Nephron progenitor cell (in vitro differentiated cells): ENCODE results near the gene EMC8.
"Not testable (repeated sequence)": the region's sequence is repeated elsewhere in the genome, so short reads cannot be mapped to it uniquely, and the experiment has no call there.

Source experiments
- DNase-seq: peaks from one replicate; pipeline ENCODE4 v3.0.0; 2021
- H3K27ac Mint-ChIP-seq: 2 replicates; pipeline ENCODE4 v1.8.0; 2021; ENCODE audit warnings: mild to moderate bottlenecking, moderate library complexity, mixed read lengths
- H3K27me3 Mint-ChIP-seq: 2 replicates; pipeline ENCODE4 v1.8.0; 2021; ENCODE audit warnings: mild to moderate bottlenecking, low read depth, mixed read lengths; ENCODE audit not compliant: poor library complexity
- H3K36me3 Mint-ChIP-seq: 2 replicates; pipeline ENCODE4 v1.8.0; 2021; ENCODE audit warnings: low read depth, mixed read lengths
- H3K4me1 Mint-ChIP-seq: 2 replicates; pipeline ENCODE4 v1.8.0; 2021; ENCODE audit warnings: mixed read lengths
- H3K4me3 Mint-ChIP-seq: 2 replicates; pipeline ENCODE4 v1.8.0; 2021; ENCODE audit warnings: mild to moderate bottlenecking, moderate library complexity, mixed read lengths
- H3K9me3 Mint-ChIP-seq: 2 replicates; pipeline ENCODE4 v1.8.0; 2021; ENCODE audit warnings: mild to moderate bottlenecking, moderate library complexity, mixed read lengths
- CTCF ChIP-seq: fragments of 200-600 bp; sonication (generic); IDR thresholded peaks from 2 replicates; pipeline ENCODE4 v1.5.0; 2021; ENCODE audit warnings: antibody characterized with exemption

The EMC8 gene

GRCh38 chr16:85808926-85809325, 9.6 kb upstream of the EMC8 start:
- peak overlapping the region; percentile 90 for H3K27ac Mint-ChIP-seq
- no peak overlapping the region for H3K4me3 Mint-ChIP-seq
- no peak for TF ChIP-seq CTCF
- H3K9me3 Mint-ChIP-seq: no peaks in the 10 kb centered on the region
- H3K27me3 Mint-ChIP-seq: peaks cover 40% of the 10 kb centered on the region
- peaks cover 12% of the 10 kb centered on the region for H3K4me1 Mint-ChIP-seq
- no peak for DNase-seq
- H3K36me3 Mint-ChIP-seq: peaks cover 36% of the 10 kb centered on the region

- not testable (repeated sequence) for H3K9me3 Mint-ChIP-seq, DNase-seq, H3K27ac Mint-ChIP-seq, H3K4me3 Mint-ChIP-seq
- peaks cover 12% of the 10 kb centered on the region for H3K4me1 Mint-ChIP-seq
- peaks cover 33% of the 10 kb centered on the region for H3K27me3 Mint-ChIP-seq
- peaks cover 44% of the 10 kb centered on the region for H3K36me3 Mint-ChIP-seq
Measured at GRCh38 chr16:85808104-85808503, 8.8 kb upstream of the EMC8 start.

DNA sequence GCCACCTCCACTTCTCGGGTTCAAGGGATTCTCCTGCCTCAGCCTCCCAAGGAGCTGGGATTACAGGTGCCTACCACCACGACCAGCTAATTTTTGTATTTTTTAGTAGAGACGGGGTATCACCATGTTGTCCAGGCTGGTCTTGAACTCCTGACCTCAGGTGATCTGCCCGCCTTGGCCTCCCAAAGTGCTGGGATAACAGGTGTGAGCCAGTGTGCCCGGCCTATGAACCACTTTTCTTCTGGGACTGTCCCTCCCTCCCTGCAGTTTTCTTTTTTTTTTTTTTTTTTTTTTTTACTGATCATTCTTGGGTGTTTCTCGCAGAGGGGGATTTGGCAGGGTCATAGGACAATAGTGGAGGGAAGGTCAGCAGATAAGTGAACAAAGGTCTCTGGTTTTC, 8.0 kb upstream of the EMC8 start:
- H3K27me3 Mint-ChIP-seq: peaks cover 25% of the 10 kb centered on the region
- H3K27ac Mint-ChIP-seq, H3K9me3 Mint-ChIP-seq, DNase-seq, H3K4me3 Mint-ChIP-seq, H3K4me1 Mint-ChIP-seq: not testable (repeated sequence)
- peaks cover 52% of the 10 kb centered on the region for H3K36me3 Mint-ChIP-seq

DNA sequence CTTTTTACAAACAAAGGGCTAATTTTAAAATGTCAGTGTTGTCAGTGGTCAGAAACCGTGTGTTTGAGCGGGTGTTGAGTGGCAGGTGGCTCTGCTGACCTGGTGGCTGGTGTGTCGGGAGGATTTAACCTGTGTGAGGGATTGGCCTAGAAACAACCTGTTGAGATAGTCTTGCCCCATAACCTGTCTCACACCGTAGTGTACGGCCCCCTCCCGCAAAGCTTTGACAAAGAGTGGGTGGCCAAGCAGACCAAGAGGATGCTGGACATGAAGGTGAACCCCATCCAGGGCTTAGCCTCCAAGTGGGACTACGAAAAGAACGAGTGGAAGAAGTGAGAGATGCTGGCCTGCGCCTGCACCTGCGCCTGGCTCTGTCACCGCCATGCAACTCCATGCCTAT, 7.2 kb upstream of the EMC8 start:
- Mint-ChIP-seq H3K27ac (no peak overlapping the region), H3K4me3 (no peak overlapping the region), H3K4me1 (peaks cover 8% of the 10 kb centered on the region), H3K27me3 (peaks cover 17% of the 10 kb centered on the region), H3K9me3 (no peaks in the 10 kb centered on the region), H3K36me3 (peaks cover 60% of the 10 kb centered on the region)
- no peak for TF ChIP-seq CTCF
- DNase-seq: no peak

DNA sequence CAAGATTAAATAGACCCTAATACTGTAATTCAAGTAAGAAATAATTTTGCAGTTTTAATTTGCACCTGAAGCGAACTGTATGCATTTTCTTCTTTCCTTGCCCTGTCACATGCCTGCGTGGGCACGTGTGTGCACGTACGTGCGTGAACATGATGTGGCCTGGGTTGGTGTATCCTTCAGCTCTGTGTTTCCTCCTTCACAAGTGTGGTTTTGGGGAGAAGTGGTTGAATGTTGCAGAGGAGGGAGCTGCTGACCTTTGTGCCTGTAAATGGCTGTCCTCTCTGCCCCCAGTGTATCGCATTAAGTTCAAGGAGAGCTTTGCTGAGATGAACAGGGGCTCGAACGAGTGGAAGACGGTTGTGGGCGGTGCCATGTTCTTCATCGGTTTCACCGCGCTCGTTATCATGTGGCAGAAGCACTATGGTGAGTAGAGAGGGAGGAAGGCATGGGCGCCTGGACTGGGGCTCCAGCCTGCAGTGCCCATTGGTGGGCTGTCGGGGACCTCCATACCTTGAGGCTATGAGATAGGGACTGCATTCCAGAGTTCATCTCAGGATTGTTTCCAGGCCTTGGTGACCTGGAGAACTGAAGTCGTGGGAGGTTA, 6.2 kb upstream of the EMC8 start:
- Mint-ChIP-seq H3K36me3 (peaks cover 64% of the 10 kb centered on the region), H3K27ac (peak overlapping the region; percentile 29), H3K4me3 (no peak overlapping the region), H3K4me1 (peaks cover 16% of the 10 kb centered on the region), H3K9me3 (no peaks in the 10 kb centered on the region), H3K27me3 (peaks cover 9% of the 10 kb centered on the region)
- no peak for TF ChIP-seq CTCF
- DNase-seq: no peak

- no peak overlapping the region for H3K4me3 Mint-ChIP-seq
- H3K27me3 Mint-ChIP-seq: no peaks in the 10 kb centered on the region
- peak overlapping the region; percentile 54 for H3K27ac Mint-ChIP-seq
- TF ChIP-seq CTCF: no peak
- peaks cover 59% of the 10 kb centered on the region for H3K36me3 Mint-ChIP-seq
- peaks cover 24% of the 10 kb centered on the region for H3K4me1 Mint-ChIP-seq
- DNase-seq: no peak
- no peaks in the 10 kb centered on the region for H3K9me3 Mint-ChIP-seq
Measured at GRCh38 chr16:85803570-85803969, 4.2 kb upstream of the EMC8 start.

DNA sequence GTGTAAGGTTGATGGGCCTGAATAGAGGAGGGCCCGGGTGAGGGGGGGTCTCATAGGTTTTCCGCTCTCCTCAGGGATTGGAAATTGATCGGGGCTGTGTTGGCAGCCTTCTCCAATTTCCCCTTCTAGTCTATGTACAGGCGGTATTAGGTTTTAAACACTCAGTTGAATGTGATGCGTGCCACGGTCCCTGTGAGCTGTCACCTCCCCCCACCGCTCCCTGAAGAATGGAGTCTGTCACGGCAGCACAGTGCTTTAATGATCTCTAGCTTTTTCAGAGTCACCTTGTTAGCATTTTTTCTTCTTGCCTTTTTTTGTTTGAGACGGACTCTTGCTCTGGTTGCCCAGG, 951 bp upstream of the EMC8 start:
- no peaks in the 10 kb centered on the region for H3K27me3 Mint-ChIP-seq
- peak overlapping the region; percentile 89 for H3K4me3 Mint-ChIP-seq
- peak overlapping the region; percentile 91 for H3K27ac Mint-ChIP-seq
- peaks cover 46% of the 10 kb centered on the region for H3K4me1 Mint-ChIP-seq
- peaks cover 55% of the 10 kb centered on the region for H3K36me3 Mint-ChIP-seq
- peak; percentile 23 for DNase-seq
- TF ChIP-seq CTCF: no peak
- H3K9me3 Mint-ChIP-seq: no peaks in the 10 kb centered on the region
